Measurements from ENCODE around the gene UBL7. TPM values are rescaled to one million over a fixed set of nuclear protein-coding genes. Genes with fewer than 3 reads are reported as not detected.

UBL7 gene
- total and polyA plus RNA-seq, 8 donors: 16.0 to 30.2 (median 19.1) TPM

- ATAC-seq (no peak), FAIRE-seq (no peak), DNase-seq (no peak)
- no peaks in the 10 kb centered on the region for H3K4me1 ChIP-seq
- no peak overlapping the region for H3K27ac ChIP-seq
- WGBS, 2 donors: 77% methylated on average over 10 of the region's 10 CpGs
- intact Hi-C loops (cut with DNase I): no loop called here
- H3K27me3 ChIP-seq: no peaks in the 10 kb centered on the region
- TF ChIP-seq CTCF (IDR thresholded peaks at IDR 0.05): no peak
- H3K36me3 ChIP-seq: no peaks in the 10 kb centered on the region
- H3K4me3 ChIP-seq: no peak overlapping the region
- no peaks in the 10 kb centered on the region for H3K9me3 ChIP-seq
Observed at GRCh38 chr15:74400313-74400860, 60.6 kb downstream of the UBL7 start.

- Histone ChIP-seq H3K27ac (no peak overlapping the region), H3K27me3 (no peaks in the 10 kb centered on the region), H3K4me1 (no peaks in the 10 kb centered on the region), H3K4me3 (no peak overlapping the region), H3K9me3 (no peaks in the 10 kb centered on the region), H3K36me3 (no peaks in the 10 kb centered on the region)
- DNase-seq: no peak
- no peak for ATAC-seq
- TF ChIP-seq CTCF (IDR thresholded peaks at IDR 0.05): no peak
- no peak for FAIRE-seq
- intact Hi-C loops (cut with DNase I): no loop called here
- 19 to 37% methylated on average over 5 of the region's 5 CpGs for WGBS, 2 donors
Observed at GRCh38 chr15:74399511-74400312, 61.2 kb downstream of the UBL7 start.

GRCh38 chr15:74399100-74399499, 61.9 kb downstream of the UBL7 start:
- no peaks in the 10 kb centered on the region for H3K27me3 ChIP-seq
- no peak for FAIRE-seq
- no peaks in the 10 kb centered on the region for H3K9me3 ChIP-seq
- no peak for DNase-seq
- intact Hi-C loops (cut with DNase I): no loop called here
- no peaks in the 10 kb centered on the region for H3K4me1 ChIP-seq
- no peak for TF ChIP-seq CTCF (IDR thresholded peaks at IDR 0.05)
- no peak overlapping the region for H3K27ac ChIP-seq
- no peaks in the 10 kb centered on the region for H3K36me3 ChIP-seq
- H3K4me3 ChIP-seq: no peak overlapping the region
- WGBS, 2 donors: 87 to 88% methylated on average over 3 of the region's 3 CpGs
- ATAC-seq: no peak

GRCh38 chr15:74398183-74398582, 62.8 kb downstream of the UBL7 start:
- Histone ChIP-seq H3K4me1 (no peaks in the 10 kb centered on the region), H3K36me3 (no peaks in the 10 kb centered on the region), H3K9me3 (no peaks in the 10 kb centered on the region), H3K27ac (no peak overlapping the region), H3K4me3 (no peak overlapping the region), H3K27me3 (no peaks in the 10 kb centered on the region)
- TF ChIP-seq CTCF (IDR thresholded peaks at IDR 0.05): no peak
- no peak for FAIRE-seq
- intact Hi-C loops (cut with DNase I): no loop called here
- WGBS, 2 donors: 90 to 92% methylated on average over 5 of the region's 5 CpGs
- DNase-seq: no peak
- no peak for ATAC-seq
